Left ventricle myocardium inferior (tissue), 1 donor: ENCODE data around the gene BMPR1A. TPM values are rescaled to one million over a fixed set of nuclear protein-coding genes. Genes with fewer than 3 reads are reported as not detected.

Source experiments
- DNase-seq: peaks from one replicate; pipeline ENCODE4 v3.0.0-alpha.2; 2020
- H3K27ac ChIP-seq: fragments of 200-600 bp; replicated peaks from 2 replicates; pipeline ENCODE4 v1.8.0; 2021
- H3K27me3 ChIP-seq: fragments of 200-600 bp; 2 replicates; pipeline ENCODE4 v1.8.0; 2021; ENCODE audit warnings: low read depth
- H3K36me3 ChIP-seq: fragments of 200-600 bp; 2 replicates; pipeline ENCODE4 v1.8.0; 2021
- H3K4me1 ChIP-seq: fragments of 200-600 bp; 2 replicates; pipeline ENCODE4 v1.8.0; 2021
- H3K4me3 ChIP-seq: fragments of 200-600 bp; 2 replicates; pipeline ENCODE4 v1.8.0; 2021; ENCODE audit warnings: mild to moderate bottlenecking, moderate library complexity
- H3K9me3 ChIP-seq: fragments of 200-600 bp; replicated peaks from 2 replicates; pipeline ENCODE4 v1.8.0; 2021
- CTCF ChIP-seq: fragments of 200-600 bp; IDR thresholded peaks from 2 replicates; pipeline ENCODE4 v1.8.0; 2021; ENCODE audit warnings: antibody characterized with exemption, mild to moderate bottlenecking, borderline replicate concordance
- intact Hi-C: fragments of 100-400 bp; cut with micrococcal nuclease; formaldehyde crosslinking; loops from one replicate; pipeline ENCODE4 v1.11.0; 2022
- total RNA-seq: library from RNA; stranded (reverse); fragmentation: NEBNext Ultra II Directional; extraction: Animal tissue kit (Norgen Biotek cat#: 25700); gene quantifications from one replicate; pipeline ENCODE4 v1.2.1, GENCODE V29; 2021
- donor health status: DM: no; HTN: yes; CAD: no; lungs with severe emphysema.

The BMPR1A gene
- total RNA-seq, 1 donor from 2014 or later, result 43.8 TPM

DNA sequence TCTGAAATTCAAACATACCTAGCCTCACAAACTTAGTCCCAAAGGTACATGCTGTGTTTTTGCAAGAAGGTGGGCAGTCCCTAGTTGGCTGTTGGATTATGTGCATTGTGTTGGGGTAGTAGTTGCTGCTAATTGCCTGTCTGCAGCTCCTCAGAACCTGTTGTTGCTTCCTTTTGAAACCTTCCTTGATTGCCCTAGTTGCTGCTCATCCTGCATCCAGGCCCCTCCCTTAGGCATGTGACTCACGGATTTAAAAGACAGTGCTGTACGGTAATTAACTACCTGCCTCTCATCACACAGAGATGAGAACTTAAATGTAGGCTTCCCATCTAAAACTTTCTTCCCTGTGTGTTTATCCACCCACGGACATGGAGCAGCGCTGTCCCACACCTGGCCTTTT lies 67.7 kb downstream of the BMPR1A start:
- no peaks in the 10 kb centered on the region for H3K27me3 ChIP-seq
- intact Hi-C loops, result no loop called here
- TF ChIP-seq CTCF, result no peak
- DNase-seq, result no peak
- H3K4me1 ChIP-seq, result peaks cover 49% of the 10 kb centered on the region
- no peak overlapping the region for H3K27ac ChIP-seq
- no peak overlapping the region for H3K4me3 ChIP-seq
- no peaks in the 10 kb centered on the region for H3K9me3 ChIP-seq
- no peaks in the 10 kb centered on the region for H3K36me3 ChIP-seq

DNA sequence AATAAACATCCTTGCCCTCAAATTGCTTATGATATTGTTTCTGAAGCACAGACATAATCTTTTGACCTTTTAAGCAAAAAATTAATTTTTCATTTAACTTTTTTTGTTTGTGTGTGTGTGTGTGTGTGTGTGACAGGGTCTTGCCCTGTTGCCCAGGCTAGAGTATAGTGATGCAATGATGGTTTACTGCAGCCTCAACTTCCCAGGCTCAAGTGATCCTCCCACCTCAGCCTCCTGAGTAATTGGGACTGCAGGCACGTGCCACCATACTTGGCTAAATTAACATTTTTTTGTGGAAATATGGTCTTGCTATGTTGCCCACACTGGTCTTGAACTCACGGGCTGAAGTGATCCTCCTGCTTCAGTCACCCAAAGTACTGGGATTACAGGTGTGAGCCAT lies 68.9 kb downstream of the BMPR1A start:
- Histone ChIP-seq H3K27ac (no peak overlapping the region), H3K27me3 (no peaks in the 10 kb centered on the region), H3K9me3 (no peaks in the 10 kb centered on the region), H3K36me3 (no peaks in the 10 kb centered on the region), H3K4me3 (no peak overlapping the region), H3K4me1 (peaks cover 61% of the 10 kb centered on the region)
- intact Hi-C loops, result no loop called here
- no peak for TF ChIP-seq CTCF
- no peak for DNase-seq

DNA sequence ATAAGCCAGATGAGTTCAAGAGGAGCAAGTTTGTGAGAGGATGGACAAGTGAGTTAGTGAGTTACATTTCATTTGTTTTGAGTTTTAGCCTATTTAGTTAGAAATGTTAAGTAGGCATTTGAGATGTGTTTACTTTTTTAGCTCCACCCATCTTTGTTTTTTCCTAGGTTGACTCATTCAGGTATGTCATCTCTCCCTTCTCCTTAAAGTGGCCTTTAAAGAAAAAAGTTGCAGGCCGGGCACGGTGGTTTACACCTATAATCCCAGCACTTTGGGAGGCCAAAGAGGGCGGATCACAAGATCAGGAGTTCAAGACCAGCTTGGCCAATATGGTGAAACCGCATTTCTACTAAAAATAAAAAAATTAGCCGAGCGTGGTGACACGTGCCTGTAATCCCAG lies 71.2 kb downstream of the BMPR1A start:
- peaks cover 53% of the 10 kb centered on the region for H3K4me1 ChIP-seq
- no peak for DNase-seq
- no peaks in the 10 kb centered on the region for H3K36me3 ChIP-seq
- H3K4me3 ChIP-seq, result no peak overlapping the region
- H3K9me3 ChIP-seq, result no peaks in the 10 kb centered on the region
- no peaks in the 10 kb centered on the region for H3K27me3 ChIP-seq
- intact Hi-C loops, result no loop called here
- TF ChIP-seq CTCF, result no peak
- H3K27ac ChIP-seq, result no peak overlapping the region

GRCh38 chr10:86828145-86828544 lies 71.7 kb downstream of the BMPR1A start:
- H3K9me3 ChIP-seq, result no peaks in the 10 kb centered on the region
- no peaks in the 10 kb centered on the region for H3K27me3 ChIP-seq
- no peak for DNase-seq
- no peaks in the 10 kb centered on the region for H3K36me3 ChIP-seq
- no peak overlapping the region for H3K27ac ChIP-seq
- peaks cover 53% of the 10 kb centered on the region for H3K4me1 ChIP-seq
- no peak overlapping the region for H3K4me3 ChIP-seq
- intact Hi-C loops, result no loop called here
- no peak for TF ChIP-seq CTCF

GRCh38 chr10:86829472-86829871 lies 73.1 kb downstream of the BMPR1A start:
- no peaks in the 10 kb centered on the region for H3K9me3 ChIP-seq
- TF ChIP-seq CTCF, result no peak
- no peak overlapping the region for H3K4me3 ChIP-seq
- no peak overlapping the region for H3K27ac ChIP-seq
- no peaks in the 10 kb centered on the region for H3K27me3 ChIP-seq
- H3K4me1 ChIP-seq, result peaks cover 56% of the 10 kb centered on the region
- H3K36me3 ChIP-seq, result no peaks in the 10 kb centered on the region
- no peak for DNase-seq
- intact Hi-C loops, result no loop called here
